Measurements from ENCODE around the gene LNPEP.

DNA sequence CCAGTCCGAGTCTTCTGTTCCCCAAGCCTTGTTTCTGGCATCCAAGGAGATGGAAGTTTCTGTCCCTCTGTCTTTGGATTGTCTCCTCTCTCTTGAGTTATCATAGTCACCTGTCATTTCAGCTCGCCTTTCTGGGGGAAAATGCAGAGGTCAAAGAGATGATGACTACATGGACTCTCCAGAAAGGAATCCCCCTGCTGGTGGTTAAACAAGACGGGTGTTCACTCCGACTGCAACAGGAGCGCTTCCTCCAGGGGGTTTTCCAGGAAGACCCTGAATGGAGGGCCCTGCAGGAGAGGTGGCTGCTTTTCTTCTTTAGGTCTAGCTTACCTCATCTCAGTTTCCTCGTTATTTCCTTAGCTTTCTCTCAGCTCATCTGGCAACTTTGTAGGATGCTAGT lies 34.5 kb upstream of the LNPEP start:
- TF ChIP-seq SUZ12 (IDR thresholded peaks at IDR 0.05; ENCODE audit: extremely low read depth, insufficient read depth, insufficient read length), result no peak
- no peak for TF ChIP-seq YY1 (IDR thresholded peaks at IDR 0.05; ENCODE audit: insufficient read depth, insufficient read length)

All from NT2/D1 (cell line).